Measurements from ENCODE around the gene CCDC66. TPM values are rescaled to one million over a fixed set of nuclear protein-coding genes. Genes with fewer than 3 reads are reported as not detected.

CCDC66 gene
- total and polyA plus RNA-seq, 7 donors = 5.5 to 14.8 (median 8.9) TPM

- Histone ChIP-seq H3K4me3 (no peak overlapping the region), H3K9me3 (no peaks in the 10 kb centered on the region), H3K4me1 (no peaks in the 10 kb centered on the region), H3K27ac (no peak overlapping the region), H3K27me3 (ENCODE audit: insufficient read depth in 3 of 3, low read length in 2 of 3) (no peaks in the 10 kb centered on the region), H3K36me3 (ENCODE audit: insufficient read depth in 1 of 2, low read depth in 1 of 2) (peaks cover 3 to 77% of the 10 kb centered on the region in 2 donors)
- ATAC-seq = no peak
- DNase-seq = no peak
- TF ChIP-seq CTCF (IDR thresholded peaks at IDR 0.05) = no peak
- WGBS, 3 donors = 92 to 94% (median 92%) methylated on average over 2 of the region's 2 CpGs
- intact Hi-C loops (cut with DNase I) = no loop called here
Measured at GRCh38 chr3:56616478-56617006, 59.6 kb downstream of the CCDC66 start.

- ATAC-seq (no peak), DNase-seq (no peak)
- Histone ChIP-seq H3K4me1 (no peaks in the 10 kb centered on the region), H3K27me3 (ENCODE audit: insufficient read depth in 3 of 3, low read length in 2 of 3) (no peaks in the 10 kb centered on the region), H3K4me3 (no peak overlapping the region), H3K36me3 (ENCODE audit: insufficient read depth in 1 of 2, low read depth in 1 of 2) (peaks cover 3 to 96% of the 10 kb centered on the region in 2 donors), H3K27ac (no peak overlapping the region), H3K9me3 (no peaks in the 10 kb centered on the region)
- WGBS, 3 donors = 94 to 98% (median 96%) methylated on average over 2 of the region's 2 CpGs
- TF ChIP-seq CTCF (IDR thresholded peaks at IDR 0.05) = no peak
- intact Hi-C loops (cut with DNase I) = loop anchor here in 1 of 2 donors (10.0 kb wide), 1 partner anchor 56 kb away; no protein-coding TSS in a partner anchor
Measured at GRCh38 chr3:56620371-56620770, 63.4 kb downstream of the CCDC66 start.

- ATAC-seq = no peak
- H3K27ac ChIP-seq = no peak overlapping the region
- peaks cover 3 to 98% of the 10 kb centered on the region in 2 donors for H3K36me3 ChIP-seq (ENCODE audit: insufficient read depth in 1 of 2, low read depth in 1 of 2)
- H3K4me1 ChIP-seq = no peaks in the 10 kb centered on the region
- intact Hi-C loops (cut with DNase I) = loop anchor here in 1 of 2 donors (10.0 kb wide), 1 partner anchor 57 kb away; no protein-coding TSS in a partner anchor
- H3K9me3 ChIP-seq = no peaks in the 10 kb centered on the region
- no peak for TF ChIP-seq CTCF (IDR thresholded peaks at IDR 0.05)
- no peak overlapping the region for H3K4me3 ChIP-seq
- no peak for DNase-seq
- H3K27me3 ChIP-seq (ENCODE audit: insufficient read depth in 3 of 3, low read length in 2 of 3) = no peaks in the 10 kb centered on the region
- 81 to 85% (median 85%) methylated on average over 3 of the region's 3 CpGs for WGBS, 3 donors
Measured at GRCh38 chr3:56621681-56622080, 64.7 kb downstream of the CCDC66 start.

GRCh38 chr3:56622381-56622780 is 65.4 kb downstream of the CCDC66 start:
- H3K36me3 ChIP-seq (ENCODE audit: insufficient read depth in 1 of 2, low read depth in 1 of 2) = peaks cover 3 to 100% of the 10 kb centered on the region in 2 donors
- no peak overlapping the region for H3K4me3 ChIP-seq
- DNase-seq (no peak), ATAC-seq (no peak)
- TF ChIP-seq CTCF (IDR thresholded peaks at IDR 0.05) = no peak
- no peak overlapping the region for H3K27ac ChIP-seq
- WGBS, 3 donors = 93 to 97% (median 94%) methylated on average over 3 of the region's 3 CpGs
- H3K4me1 ChIP-seq = no peaks in the 10 kb centered on the region
- no peaks in the 10 kb centered on the region for H3K9me3 ChIP-seq
- no peaks in the 10 kb centered on the region for H3K27me3 ChIP-seq (ENCODE audit: insufficient read depth in 3 of 3, low read length in 2 of 3)
- intact Hi-C loops (cut with DNase I) = loop anchor here in 1 of 2 donors (10.0 kb wide), 1 partner anchor 58 kb away; no protein-coding TSS in a partner anchor

GRCh38 chr3:56624725-56625124 is 67.8 kb downstream of the CCDC66 start:
- Histone ChIP-seq H3K27me3 (ENCODE audit: insufficient read depth in 3 of 3, low read length in 2 of 3) (no peaks in the 10 kb centered on the region), H3K4me1 (no peaks in the 10 kb centered on the region), H3K4me3 (no peak overlapping the region), H3K36me3 (ENCODE audit: insufficient read depth in 1 of 2, low read depth in 1 of 2) (peaks cover 3 to 86% of the 10 kb centered on the region in 2 donors), H3K9me3 (no peaks in the 10 kb centered on the region), H3K27ac (no peak overlapping the region)
- no peak for TF ChIP-seq CTCF (IDR thresholded peaks at IDR 0.05)
- no peak for ATAC-seq
- WGBS, 3 donors = 79 to 88% (median 87%) methylated on average over 3 of the region's 3 CpGs
- intact Hi-C loops (cut with DNase I) = loop anchor here in 1 of 2 donors (10.0 kb wide), 1 partner anchor 60 kb away; no protein-coding TSS in a partner anchor
- DNase-seq = no peak
